Tongue (tissue), 2 donors: ENCODE measurements around the gene PEX26. TPM values are rescaled to one million over a fixed set of nuclear protein-coding genes. Genes with fewer than 3 reads are reported as not detected.
"Not testable (repeated sequence)": the region's sequence is repeated elsewhere in the genome, so short reads cannot be mapped to it uniquely, and the experiment has no call there.

ENCODE experiments used
- DNase-seq: peaks from one replicate; pipeline ENCODE4 v3.0.0-alpha.2; 2015
- total RNA-seq: library from RNA; depleted of rRNA; stranded (reverse); fragments of >200 nt; gene quantifications from one replicate; pipeline ENCODE4 v1.2.3, GENCODE V29; 2014

Gene PEX26
- total RNA-seq, 1 donor from 2014 or later, result 18.1 TPM

- no peak for DNase-seq
These were observed 20.8 kb upstream of the PEX26 start for GRCh38 chr22:18056807-18057474.

GRCh38 chr22:18057568-18058209 lies 20.1 kb upstream of the PEX26 start:
- peak; percentile 69 for DNase-seq

GRCh38 chr22:18058371-18059093 lies 19.3 kb upstream of the PEX26 start:
- no peak for DNase-seq

GRCh38 chr22:18059094-18059417 lies 18.7 kb upstream of the PEX26 start:
- no peak for DNase-seq

GRCh38 chr22:18059473-18059872 lies 18.3 kb upstream of the PEX26 start:
- DNase-seq, result no peak

GRCh38 chr22:18059991-18060390 lies 17.8 kb upstream of the PEX26 start:
- DNase-seq, result no peak

GRCh38 chr22:18060646-18061620 lies 16.9 kb upstream of the PEX26 start:
- DNase-seq, result no peak

- DNase-seq, result no peak
These were observed 15.4 kb upstream of the PEX26 start for GRCh38 chr22:18062421-18062820.

- no peak for DNase-seq
These were observed 14.5 kb upstream of the PEX26 start for GRCh38 chr22:18063306-18063705.

GRCh38 chr22:18063715-18064114 lies 14.1 kb upstream of the PEX26 start:
- not testable (repeated sequence) for DNase-seq

- DNase-seq, result no peak
These were observed 13.2 kb upstream of the PEX26 start for GRCh38 chr22:18064636-18065035.

GRCh38 chr22:18065256-18065655 lies 12.5 kb upstream of the PEX26 start:
- DNase-seq, result no peak

GRCh38 chr22:18066181-18066859 lies 11.5 kb upstream of the PEX26 start:
- no peak for DNase-seq

- no peak for DNase-seq
These were observed 10.7 kb upstream of the PEX26 start for GRCh38 chr22:18067121-18067520.

GRCh38 chr22:18067548-18068341 lies 10.0 kb upstream of the PEX26 start:
- no peak for DNase-seq

GRCh38 chr22:18068381-18068988 lies 9.3 kb upstream of the PEX26 start:
- no peak for DNase-seq

GRCh38 chr22:18069041-18069440 lies 8.7 kb upstream of the PEX26 start:
- DNase-seq, result no peak

GRCh38 chr22:18070041-18070440 lies 7.7 kb upstream of the PEX26 start:
- DNase-seq, result no peak

GRCh38 chr22:18070556-18071306 lies 7.1 kb upstream of the PEX26 start:
- peak; percentile 30 for DNase-seq
